ENCODE results near the gene CBX1.
"Not testable (repeated sequence)": the region's sequence is repeated elsewhere in the genome, so short reads cannot be mapped to it uniquely, and the experiment has no call there.

CBX1 gene

DNA sequence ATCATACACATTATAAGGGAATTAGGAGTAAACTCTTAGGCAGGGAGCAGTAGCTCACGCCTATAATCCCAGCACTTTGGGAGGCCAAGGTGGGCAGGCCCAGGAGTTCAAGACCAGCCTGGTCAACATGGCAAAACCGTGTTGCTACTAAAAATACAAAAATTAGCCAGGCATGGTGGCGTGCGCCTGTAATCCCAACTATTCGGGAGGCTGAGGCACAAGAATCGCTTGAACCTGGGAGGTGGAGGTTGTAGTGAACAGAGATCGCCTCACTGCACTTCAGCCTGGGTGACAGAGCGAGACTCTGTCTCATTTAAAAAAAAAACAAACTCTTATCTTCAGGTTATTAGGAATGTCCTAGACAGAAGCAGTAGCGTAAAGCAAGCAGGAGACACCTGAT is 28.5 kb downstream of the CBX1 start:
- not testable (repeated sequence) for DNase-seq (ENCODE audit: low read depth)

DNA sequence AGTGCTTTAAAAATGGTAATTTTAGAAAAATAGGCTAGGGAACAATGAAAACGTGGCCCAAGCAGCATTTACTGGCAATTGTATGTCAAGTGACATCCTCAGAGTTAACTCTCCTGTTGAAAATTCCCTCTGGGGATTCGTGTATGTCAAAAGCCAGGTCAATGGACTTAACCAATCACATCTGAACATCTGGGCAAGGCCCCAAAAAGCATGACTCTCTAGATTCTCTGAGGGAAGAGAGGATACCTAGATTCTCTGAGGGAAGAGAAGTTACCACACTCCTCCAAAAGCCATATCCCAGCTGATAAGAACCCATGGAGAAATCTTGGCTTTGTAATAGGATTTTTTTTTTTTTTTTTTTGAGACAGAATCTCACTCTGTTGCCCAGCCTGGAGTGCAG is 29.6 kb downstream of the CBX1 start:
- DNase-seq (ENCODE audit: low read depth), result no peak

DNA sequence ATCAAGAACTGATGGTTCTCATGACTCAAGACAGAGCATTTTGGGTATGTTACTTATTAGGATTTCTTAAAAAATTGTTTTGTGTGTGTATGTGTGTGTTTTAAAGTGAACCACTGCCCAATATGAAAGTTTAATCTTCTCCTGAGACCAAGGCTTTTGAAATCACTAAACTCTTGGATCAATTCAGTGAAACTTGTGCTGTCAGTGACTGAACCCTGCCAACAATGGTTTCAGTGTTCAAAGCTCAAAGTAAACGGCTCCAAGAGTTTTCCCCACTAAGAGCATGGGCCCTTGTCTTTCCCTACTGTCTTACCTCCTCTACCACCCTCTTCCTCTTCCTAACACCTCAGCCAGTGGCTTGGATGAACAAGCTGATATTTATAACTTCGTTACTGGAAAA is 31.1 kb downstream of the CBX1 start:
- DNase-seq (ENCODE audit: low read depth), result no peak

DNA sequence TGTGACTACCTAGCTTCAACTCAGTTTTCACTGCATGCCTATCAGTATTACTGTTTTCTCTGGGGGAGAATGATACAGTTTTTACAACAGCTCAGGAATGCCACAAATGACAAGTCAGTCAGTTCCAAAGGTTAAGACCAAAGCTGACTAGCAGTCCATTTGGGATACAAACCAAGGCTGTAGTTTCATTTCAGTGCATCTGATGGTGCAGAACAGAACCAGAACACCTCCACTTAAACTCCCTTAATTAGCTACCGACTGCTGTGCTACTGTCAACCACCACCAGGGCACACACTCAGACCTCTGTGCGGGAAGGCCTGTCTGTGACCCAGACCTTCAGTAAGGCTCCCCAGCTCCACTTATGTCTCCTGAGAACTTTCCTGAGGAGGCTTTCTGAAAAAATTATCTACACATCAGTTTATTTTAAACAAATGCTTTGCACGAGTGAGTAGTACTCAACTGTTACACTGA is 32.8 kb downstream of the CBX1 start:
- DNase-seq (ENCODE audit: low read depth), result no peak

DNA sequence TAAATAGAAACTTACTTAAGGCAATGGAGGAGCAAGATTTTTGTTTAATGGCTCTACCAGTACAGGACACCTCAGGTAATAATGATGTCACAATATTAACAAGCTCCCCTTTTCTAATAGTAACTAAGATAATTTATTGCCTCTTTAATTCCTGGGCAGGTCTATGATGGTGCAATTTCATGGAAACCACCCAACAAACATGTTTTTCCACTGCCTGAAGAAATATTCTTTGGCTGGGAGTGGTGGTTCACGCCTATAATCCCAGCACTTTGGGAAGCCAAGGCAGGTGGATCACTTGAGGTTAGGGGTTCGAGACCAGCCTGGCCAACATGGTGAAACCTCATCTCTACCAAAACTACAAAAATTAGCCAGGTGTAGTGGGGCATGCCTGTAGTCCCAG is 33.5 kb downstream of the CBX1 start:
- DNase-seq (ENCODE audit: low read depth), result not testable (repeated sequence)

DNA sequence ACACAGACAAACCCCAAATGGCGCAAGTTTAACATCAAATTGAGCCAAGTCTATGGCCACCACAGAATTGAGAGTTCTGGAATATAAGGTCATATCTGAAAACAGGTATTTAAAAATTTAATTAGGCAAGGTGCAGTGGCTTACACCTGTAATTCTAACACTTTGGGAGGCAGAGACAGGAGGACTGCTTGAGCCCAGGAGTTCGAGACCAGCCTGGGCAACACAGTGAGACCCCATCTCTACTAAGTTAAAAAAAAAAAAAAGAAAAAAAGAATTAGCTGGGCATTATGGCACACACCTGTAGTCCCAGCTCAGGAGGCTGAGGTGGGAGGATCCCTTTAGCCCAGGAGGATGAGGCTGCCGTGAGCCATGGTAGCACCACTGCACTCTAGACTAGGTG is 34.0 kb downstream of the CBX1 start:
- DNase-seq (ENCODE audit: low read depth), result no peak

DNA sequence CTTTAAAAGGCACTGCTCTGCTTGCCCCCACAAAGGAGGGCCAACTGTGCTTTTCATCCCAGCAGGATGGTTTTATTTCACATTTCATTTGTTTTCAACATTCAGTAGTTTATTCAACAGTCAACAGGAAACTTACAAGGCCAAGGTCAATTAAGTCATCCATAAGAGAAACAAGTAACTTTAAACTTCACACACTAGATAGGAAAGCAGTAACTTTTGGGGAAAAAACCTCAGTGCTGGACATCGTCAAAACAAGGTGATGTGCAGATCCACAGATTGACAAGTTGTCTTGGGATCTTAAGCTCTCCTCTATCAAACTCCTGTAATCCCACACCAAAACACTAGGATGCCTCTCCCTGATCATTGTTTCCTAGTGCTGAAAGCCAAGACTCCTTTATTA is 34.6 kb downstream of the CBX1 start:
- DNase-seq (ENCODE audit: low read depth), result no peak

DNA sequence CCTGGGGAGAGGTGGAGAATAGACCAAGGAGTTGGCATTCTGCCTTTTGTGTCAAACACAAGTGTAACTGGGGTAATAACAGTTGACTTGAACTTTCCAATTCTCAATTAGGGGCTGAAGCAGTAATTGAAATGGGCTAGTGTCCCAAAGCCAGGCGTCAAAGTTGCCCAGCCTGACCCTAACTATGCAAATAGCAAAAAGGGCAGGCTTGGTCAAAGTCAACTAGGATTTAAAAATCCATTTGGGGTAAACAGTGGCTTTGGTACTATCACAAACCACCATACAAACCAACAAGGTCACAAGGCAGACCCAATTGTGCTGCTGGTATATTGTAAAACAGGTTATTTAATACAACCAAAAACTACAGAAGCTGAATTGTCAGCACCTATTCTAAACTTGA is 35.1 kb downstream of the CBX1 start:
- DNase-seq (ENCODE audit: low read depth), result no peak

DNA sequence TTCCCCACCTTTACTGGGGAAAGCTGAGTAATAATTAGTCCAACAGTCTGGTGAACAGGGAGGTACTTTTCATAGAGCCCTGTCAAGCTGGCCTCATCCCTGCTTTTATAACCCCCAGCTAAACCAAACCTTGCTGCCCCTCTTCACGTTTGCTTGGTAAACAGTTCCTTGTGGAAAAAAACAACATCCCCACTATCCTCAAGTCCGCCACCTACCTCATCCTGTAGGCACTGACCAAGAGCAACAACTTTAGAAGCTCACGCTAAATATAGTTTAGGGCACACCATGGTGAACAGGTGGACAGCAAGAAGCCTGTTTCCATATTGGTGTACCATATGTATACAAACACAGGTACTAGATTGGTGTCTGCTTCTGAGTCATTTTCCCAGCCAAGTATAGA is 36.6 kb downstream of the CBX1 start:
- DNase-seq (ENCODE audit: low read depth), result no peak

DNA sequence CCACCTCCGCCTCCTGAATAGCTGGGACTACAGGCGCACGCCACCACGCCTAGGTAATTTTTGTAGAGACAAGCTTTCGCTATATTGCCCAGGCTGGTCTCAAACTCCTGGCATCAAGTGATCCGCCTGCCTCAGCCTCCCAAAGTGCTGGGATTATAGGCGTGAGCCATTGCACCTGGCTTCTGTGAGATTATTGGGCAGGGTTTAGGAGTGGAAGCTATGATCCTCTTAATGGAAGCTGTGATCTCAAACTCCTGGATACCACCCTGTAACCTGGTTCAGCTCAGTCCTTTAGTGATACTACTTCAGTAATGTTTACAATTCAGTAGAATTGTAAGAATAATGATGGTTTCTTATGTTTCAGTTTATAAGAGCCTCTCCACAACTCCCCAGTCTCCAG is 39.0 kb downstream of the CBX1 start:
- no peak for DNase-seq (ENCODE audit: low read depth)

DNA sequence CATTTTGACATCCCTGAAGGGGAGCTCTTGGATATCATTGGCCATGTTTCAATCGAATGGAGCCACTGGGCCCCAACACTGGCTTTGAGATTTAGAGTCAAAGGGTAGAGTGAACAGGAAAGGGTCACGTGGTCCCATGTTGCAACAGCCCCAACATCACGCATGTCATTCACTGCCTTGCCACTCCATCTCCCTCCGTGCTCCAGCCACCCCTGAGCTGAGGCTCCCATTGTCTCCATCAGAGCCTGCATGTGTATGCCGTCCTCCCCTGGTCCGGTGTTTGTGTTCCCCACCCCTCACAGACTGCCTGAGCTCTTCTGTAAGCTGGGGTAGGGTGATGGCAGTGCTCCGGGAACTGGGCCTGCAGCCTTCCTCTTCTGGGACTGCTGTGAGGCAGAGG is 41.0 kb downstream of the CBX1 start:
- no peak for DNase-seq (ENCODE audit: low read depth)

DNA sequence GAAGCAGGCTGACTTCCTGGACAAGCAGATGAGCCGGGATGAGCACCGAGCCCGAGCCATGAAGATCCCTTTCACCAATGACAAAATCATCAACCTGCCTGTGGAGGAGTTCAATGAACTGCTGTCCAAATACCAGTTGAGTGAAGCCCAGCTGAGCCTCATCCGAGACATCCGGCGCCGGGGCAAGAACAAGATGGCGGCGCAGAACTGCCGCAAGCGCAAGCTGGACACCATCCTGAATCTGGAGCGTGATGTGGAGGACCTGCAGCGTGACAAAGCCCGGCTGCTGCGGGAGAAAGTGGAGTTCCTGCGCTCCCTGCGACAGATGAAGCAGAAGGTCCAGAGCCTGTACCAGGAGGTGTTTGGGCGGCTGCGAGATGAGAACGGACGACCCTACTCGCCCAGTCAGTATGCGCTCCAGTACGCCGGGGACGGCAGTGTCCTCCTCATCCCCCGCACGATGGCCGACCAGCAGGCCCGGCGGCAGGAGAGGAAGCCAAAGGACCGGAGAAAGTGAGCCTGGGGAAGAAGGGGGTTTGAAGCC is 42.1 kb downstream of the CBX1 start:
- no peak for DNase-seq (ENCODE audit: low read depth)

DNA sequence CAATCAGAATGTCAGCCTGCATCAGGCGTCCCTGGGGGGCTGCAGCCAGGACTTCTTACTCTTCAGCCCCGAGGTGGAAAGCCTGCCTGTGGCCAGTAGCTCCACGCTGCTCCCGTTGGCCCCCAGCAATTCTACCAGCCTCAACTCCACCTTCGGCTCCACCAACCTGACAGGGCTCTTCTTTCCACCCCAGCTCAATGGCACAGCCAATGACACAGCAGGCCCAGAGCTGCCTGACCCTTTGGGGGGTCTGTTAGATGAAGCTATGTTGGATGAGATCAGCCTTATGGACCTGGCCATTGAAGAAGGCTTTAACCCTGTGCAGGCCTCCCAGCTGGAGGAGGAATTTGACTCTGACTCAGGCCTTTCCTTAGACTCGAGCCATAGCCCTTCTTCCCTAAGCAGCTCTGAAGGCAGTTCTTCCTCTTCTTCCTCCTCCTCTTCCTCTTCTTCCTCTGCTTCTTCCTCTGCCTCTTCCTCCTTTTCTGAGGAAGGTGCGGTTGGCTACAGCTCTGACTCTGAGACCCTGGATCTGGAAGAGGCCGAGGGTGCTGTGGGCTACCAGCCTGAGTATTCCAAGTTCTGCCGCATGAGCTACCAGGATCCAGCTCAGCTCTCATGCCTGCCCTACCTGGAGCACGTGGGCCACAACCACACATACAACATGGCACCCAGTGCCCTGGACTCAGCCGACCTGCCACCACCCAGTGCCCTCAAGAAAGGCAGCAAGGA is 42.7 kb downstream of the CBX1 start:
- DNase-seq (ENCODE audit: low read depth), result no peak

DNA sequence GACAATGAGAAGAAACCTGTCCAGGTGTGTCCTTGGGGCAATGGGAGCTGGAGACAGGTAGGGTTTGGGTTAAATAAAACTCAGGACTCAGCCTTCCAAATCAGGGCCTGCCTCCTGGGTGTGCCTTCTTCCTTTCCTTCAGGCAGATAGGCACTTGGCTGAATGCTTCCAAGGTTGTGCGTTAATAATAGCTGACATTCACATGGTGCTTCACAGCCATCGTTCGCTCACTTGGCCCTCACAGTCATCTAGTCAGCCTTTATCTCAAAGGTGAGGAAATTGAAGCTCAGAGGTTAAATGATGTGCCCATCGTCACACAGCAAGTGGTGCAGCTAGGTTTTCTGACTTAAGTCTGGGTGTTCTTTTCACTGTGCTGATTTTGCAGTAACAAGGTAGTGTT is 43.7 kb downstream of the CBX1 start:
- no peak for DNase-seq (ENCODE audit: low read depth)

DNA sequence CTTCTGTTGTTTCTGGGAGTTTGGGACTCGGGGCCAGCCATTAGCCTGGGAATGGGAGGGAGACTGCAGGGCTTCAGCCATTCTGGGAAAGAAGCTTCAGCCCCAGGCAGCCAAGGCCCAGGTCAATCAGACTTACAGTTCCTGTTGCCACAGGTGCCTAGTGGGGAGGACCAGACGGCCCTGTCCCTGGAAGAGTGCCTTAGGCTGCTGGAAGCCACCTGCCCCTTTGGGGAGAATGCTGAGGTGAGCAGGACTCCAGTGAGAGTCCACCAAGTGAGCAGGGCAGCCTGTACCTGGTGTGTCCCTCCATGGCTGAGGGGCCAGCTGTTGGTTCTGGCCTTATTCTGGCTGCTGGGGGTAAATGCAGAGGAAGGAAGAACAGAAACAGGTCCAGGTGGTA is 44.4 kb downstream of the CBX1 start:
- no peak for DNase-seq (ENCODE audit: low read depth)

DNA sequence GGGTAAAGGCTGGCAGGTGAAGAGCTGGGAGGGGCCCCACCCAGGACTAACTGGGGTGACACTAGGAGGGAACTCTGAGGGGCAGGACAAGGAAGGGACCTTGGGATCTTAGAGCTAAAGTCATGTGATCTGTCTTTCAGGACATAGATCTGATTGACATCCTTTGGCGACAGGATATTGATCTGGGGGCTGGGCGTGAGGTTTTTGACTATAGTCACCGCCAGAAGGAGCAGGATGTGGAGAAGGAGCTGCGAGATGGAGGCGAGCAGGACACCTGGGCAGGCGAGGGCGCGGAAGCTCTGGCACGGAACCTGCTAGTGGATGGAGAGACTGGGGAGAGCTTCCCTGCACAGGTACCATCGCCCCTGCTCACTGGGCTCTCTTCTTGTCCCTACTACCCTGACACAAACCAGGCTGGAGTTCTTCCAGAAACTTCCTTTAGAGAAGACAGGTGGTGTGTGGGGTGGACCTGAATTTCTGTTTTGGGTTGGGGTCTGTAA is 45.0 kb downstream of the CBX1 start:
- DNase-seq (ENCODE audit: low read depth), result no peak

DNA sequence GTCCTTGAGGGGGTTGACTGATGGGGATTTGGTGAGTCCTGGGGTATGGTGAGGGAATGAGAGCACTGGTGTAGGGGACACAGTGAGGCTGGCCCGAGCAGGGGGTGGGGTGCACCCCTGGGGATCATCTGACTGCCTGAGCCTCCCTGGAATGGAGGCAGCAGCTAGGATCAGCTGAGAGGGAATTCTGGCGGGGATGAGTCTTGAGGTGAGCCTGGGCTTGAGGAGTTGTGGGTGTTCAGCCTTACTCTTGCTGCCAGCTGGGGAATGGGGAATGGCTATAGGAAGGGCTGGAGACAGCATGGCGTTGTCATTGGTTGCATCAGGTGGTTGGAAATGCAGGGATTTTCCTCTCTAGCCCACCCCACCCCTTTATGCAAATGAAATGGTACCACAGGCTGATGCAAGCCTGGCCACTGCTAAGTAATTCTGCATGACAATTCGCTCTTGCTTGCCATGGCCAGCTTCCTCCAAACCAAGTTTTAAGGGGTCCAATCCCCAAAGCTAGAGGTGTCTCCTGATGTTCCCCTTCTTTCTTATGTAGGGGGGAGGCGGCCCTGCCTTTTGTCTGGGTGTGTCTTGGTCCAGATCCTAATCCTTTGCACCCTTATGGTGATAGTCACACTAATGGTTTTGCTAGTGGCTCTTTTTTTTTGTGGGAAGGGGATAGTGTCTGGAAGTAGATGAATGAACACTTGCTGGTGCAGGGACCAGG is 45.6 kb downstream of the CBX1 start:
- DNase-seq (ENCODE audit: low read depth), result no peak

DNA sequence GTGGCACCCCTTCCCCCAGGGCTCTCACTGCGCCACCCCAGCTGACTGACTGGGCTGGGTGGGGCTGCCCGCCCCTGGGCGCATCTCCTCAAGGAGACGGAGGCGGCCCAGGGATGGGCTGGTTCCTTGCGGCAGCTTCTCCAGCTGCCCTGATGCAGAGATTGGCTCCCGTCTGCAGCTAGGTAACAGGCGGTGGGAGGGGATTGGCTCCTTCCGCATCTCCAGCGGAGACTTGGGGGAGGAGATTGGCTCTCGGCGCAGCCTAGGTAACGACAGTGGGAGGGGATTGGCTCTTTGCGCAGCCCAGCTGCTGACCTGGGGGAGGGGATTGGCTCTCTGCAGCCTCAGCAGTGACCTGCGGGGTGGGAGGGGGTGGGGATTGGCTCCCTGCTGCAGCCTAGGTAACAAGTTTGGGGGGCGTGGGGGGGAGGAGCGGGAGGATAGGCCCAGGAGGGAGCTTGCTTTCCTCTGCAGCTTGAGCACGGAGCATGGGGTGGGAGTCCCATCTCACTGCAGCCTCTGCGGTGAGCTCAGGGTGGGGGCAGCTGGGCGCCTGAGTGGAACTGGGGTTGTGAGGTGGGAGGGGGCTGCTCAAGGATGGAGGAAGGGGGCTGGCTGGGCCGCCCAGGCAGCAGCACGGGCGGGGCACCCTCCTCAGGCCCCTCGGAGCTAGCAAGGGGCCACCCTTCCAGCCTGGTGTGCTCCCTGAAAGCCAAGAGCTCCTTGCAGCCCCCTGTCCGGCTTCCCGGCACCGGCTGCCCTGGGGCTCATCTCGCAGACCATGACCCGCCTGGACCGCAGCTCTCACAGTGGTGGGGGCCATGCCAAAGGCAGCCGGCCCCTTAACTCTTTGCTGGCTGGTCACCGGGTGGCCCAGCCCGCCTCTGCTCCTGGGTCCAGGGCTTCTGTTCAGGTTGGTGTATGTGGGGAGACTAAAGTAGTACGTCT is 46.8 kb downstream of the CBX1 start:
- no peak for DNase-seq (ENCODE audit: low read depth)

DNA sequence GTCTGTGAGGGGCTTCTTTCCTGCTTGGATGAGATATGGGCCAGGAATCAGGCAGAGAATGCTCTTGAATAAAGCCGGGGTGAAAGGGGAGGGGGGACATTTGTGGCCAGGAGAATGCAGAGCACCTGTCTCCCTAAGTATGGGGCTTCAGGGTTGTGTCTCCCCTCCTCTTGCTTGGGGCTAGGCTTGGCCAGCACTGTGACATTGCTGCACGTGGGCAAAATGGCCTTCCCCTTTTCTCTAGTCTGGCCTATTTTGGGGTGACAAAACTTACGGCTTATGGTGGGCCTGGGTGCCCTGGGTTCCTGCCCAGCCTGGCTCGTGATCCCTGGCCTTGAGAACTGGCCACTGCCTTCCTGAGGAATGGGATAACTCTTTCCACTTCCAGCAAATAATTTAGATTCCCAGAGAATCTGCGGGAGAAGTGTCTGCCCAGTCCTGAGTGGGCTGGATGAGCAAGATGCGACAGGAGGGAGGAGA is 47.5 kb downstream of the CBX1 start:
- DNase-seq (ENCODE audit: low read depth), result no peak

DNA sequence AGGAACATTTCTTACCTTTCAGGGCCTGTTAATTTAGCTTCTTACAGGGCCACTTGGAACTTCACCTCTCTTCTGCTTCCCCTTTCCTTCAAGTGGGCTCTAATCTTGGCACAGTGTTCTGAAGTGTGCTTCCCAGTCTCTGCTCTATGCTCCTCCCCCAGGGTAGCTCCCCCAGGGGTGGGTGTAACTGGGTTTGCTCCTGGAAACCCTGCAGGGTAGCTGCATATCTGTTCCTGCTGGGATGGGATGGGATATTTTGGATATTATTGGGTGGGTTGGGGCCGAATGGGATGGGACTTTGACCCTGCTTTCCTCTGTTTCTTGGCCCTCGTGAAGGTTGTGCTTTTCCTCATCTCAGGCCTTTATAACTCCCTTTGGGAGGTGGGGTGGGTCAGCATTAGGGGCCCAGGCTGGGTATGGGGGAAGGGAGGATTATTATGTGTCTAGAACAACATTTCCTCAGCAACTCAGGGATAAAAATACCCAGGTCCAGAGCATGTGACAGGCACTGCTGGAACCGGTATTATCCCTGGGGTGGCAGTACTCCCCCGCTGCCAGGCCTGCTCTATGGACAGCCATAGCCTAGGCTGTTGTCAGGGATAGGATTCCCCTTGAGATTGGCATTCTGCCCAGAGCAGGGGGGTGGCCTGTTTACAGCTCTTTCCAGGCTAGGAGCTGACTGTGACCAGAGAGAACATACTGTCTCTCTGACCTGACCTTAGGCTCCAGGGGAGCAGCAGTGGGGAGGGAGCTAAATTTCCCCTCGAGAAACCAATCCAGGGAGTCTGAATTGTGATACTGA is 48.1 kb downstream of the CBX1 start:
- no peak for DNase-seq (ENCODE audit: low read depth)

Measured in activated gamma-delta T cell treated with anti-CD3 and anti-CD28 coated beads, Interleukin-2, amount 50 U/mL, for 16 hours (primary cell).